ENCODE results near the gene RESP18. TPM values are rescaled to one million over a fixed set of nuclear protein-coding genes. Genes with fewer than 3 reads are reported as not detected.

RESP18 gene
- total RNA-seq, result not detected

DNA sequence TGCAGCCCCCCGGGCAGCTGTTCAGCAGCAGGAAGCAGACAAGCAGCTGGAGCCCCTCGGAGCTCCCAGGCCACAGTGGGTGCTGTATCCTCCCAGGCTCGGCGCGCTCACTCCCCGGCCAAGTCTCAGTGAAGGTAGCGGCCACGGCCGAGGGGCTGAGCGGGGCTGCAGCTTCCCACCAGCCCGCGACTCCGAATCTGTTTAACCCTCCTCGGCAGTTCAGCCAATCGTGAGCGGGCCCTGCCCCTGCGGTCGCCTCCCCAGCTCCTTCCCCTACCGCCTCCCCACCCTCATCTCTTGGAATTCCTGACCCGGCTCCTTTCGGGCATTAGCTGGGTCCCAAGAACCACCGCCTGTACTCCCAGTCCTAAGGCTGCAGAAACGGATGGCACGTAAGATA, at the start of gene RESP18:
Gene RESP18, minus strand, starts transcription at position 203 of the 400 bp plus-strand sequence.
- Mint-ChIP-seq H3K27me3 (peaks cover 43% of the 10 kb centered on the region), H3K4me1 (no peaks in the 10 kb centered on the region), H3K36me3 (ENCODE audit: low read depth) (no peaks in the 10 kb centered on the region), H3K9me3 (no peaks in the 10 kb centered on the region), H3K27ac (no peak within 1 kb of the TSS), H3K4me3 (no peak within 1 kb of the TSS)
- ChIA-PET POLR2A (no interaction called here), CTCF (no interaction called here)
- no peak for DNase-seq

DNA sequence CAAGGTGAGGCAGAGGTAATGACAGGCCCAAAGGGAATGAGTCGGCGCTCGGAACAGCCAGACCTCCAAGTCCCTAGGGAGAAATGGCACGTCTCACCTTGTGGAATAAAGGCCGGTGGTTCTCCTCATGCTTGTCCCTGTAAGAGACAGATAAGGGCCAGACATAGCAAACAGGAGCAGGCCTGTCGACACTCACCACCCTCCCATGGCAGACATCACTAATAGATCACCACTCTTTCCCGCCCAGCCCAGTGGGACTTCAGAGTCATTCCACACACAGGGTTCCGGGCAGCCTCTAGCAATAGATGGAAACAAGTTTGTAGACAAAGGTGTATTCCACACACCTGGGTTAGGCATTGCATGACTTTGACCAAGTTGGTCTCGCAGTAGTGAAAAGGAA, 48.9 kb upstream of the RESP18 start:
- CTCF ChIA-PET, result no interaction called here
- Mint-ChIP-seq H3K9me3 (no peaks in the 10 kb centered on the region), H3K36me3 (ENCODE audit: low read depth) (peaks cover 30% of the 10 kb centered on the region), H3K4me3 (no peak overlapping the region), H3K4me1 (peaks cover 4% of the 10 kb centered on the region), H3K27ac (no peak overlapping the region), H3K27me3 (no peaks in the 10 kb centered on the region)
- POLR2A ChIA-PET, result interaction anchor here (0.5 kb wide), 1 partner anchor 579 kb away, joined by 3 read pairs; no protein-coding TSS in a partner anchor
- no peak for DNase-seq

DNA sequence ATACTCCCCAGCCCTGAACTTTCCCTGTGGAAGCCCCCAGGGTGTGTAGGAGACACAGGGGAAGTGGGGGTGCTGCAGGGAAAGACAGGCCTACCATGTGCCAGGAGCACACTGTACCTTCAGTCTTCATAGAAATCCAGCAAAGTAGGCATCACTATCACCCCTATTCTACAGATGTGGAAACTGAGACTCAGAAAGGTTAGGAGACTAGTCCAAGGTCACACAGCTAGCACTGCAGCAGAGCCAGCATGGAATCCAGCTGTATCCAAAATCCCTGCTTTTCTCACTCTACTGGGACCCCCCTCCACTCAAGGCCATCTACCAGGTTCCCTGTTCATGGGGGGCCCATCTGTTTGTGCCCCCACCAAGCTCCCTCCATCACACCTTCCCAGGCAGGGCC, 48.4 kb upstream of the RESP18 start:
- Mint-ChIP-seq H3K27ac (no peak overlapping the region), H3K36me3 (ENCODE audit: low read depth) (peaks cover 29% of the 10 kb centered on the region)

DNA sequence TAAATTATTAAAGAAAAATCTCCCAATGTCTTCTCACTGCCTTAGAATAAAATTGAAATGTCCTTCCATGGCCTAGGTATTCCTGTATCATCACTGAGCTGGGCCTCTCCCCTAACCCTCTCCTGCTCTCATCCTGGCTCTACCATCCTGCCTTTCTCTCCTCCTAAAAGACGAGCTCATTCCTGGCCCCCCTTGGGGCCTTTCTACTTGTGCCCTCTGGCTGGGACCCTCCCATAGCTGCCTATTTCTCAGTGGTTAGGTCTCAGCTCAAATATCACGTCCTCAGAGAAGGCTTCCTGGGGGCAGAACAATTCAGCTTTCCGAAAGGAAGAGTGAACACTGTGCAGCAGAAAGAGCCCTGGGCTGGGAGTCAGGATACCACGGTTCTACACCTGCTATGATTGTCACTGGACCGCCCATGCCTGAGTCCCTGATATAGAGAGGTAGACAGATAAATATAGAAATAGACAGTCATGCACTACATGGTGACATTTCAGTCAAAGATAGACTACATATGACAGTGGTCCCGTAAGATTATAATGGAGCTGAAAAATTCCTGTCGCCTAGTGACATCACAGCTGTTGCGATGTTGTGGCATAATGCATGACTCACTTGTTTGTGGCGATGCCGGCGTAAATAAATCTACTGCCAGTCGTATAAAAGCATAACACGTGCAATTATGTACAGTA, 45.8 kb upstream of the RESP18 start:
- ChIA-PET CTCF (interaction anchor here (0.7 kb wide), 1 partner anchor 163 kb away, joined by 3 read pairs; no protein-coding TSS in a partner anchor), POLR2A (interaction anchor here (1.1 kb wide), 1 partner anchor 9 kb away, joined by 3 read pairs; the partner anchor contains the start of gene DNPEP)
- H3K27ac Mint-ChIP-seq, result no peak overlapping the region
- H3K4me1 Mint-ChIP-seq, result no peaks in the 10 kb centered on the region
- H3K27me3 Mint-ChIP-seq, result no peaks in the 10 kb centered on the region
- H3K4me3 Mint-ChIP-seq, result no peak overlapping the region
- no peaks in the 10 kb centered on the region for H3K9me3 Mint-ChIP-seq
- no peak for DNase-seq
- H3K36me3 Mint-ChIP-seq (ENCODE audit: low read depth), result peaks cover 25% of the 10 kb centered on the region

More for the DNA sequence above, 48.4 kb upstream of the RESP18 start:
- ChIA-PET POLR2A (no interaction called here), CTCF (no interaction called here)
- H3K4me3 Mint-ChIP-seq, result no peak overlapping the region
- H3K4me1 Mint-ChIP-seq, result no peaks in the 10 kb centered on the region
- no peaks in the 10 kb centered on the region for H3K9me3 Mint-ChIP-seq
- no peak for DNase-seq
- H3K27me3 Mint-ChIP-seq, result no peaks in the 10 kb centered on the region

DNA sequence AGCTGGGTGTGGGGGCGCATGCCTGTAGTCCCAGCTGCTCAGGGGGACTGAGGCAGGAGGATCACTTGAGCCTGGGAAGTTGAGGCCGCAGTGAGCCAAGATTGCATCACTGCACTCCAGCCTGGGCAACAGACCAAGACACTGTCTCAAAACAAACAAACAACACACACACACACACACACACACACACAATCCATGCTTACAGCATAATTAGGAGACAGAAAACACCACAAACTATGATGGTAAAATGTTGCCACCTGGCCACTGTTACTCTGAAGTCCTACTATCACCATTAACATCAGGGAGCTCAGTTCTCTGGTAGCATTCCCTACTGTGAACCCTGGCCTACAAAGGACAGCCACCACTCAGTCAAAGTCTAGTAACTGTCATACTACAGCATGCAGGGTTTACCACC, 36.9 kb upstream of the RESP18 start:
- no peaks in the 10 kb centered on the region for H3K4me1 Mint-ChIP-seq
- CTCF ChIA-PET, result no interaction called here
- H3K9me3 Mint-ChIP-seq, result no peaks in the 10 kb centered on the region
- peaks cover 6% of the 10 kb centered on the region for H3K36me3 Mint-ChIP-seq (ENCODE audit: low read depth)
- H3K27ac Mint-ChIP-seq, result no peak overlapping the region
- POLR2A ChIA-PET, result no interaction called here
- no peak overlapping the region for H3K4me3 Mint-ChIP-seq
- DNase-seq, result no peak
- no peaks in the 10 kb centered on the region for H3K27me3 Mint-ChIP-seq

DNA sequence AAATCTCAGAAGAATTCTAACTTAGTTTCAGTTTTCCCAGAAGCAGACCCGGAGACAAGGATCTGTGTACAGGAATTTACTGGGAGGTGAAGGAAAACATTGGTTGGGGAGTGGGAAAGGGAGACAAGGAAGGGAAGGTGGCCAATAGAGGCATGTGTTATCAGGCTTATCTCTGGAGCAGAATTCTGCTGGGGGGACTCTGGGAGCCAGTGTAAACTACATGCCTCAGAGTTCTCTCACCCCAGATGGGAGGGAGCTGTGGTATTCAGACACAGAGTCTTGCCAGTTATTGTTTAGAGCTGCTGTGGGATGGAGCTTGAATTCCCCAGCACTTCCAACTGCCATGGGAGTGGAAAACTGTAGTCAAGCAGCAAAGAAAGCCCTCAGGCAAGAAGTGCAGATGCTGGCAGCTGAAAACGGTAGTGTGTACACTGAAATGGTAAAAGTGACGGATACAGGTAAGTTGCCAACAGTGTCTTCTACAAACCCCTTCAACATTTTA, 36.2 kb upstream of the RESP18 start:
- ChIA-PET POLR2A (no interaction called here), CTCF (interaction anchor here (1.1 kb wide), 1 partner anchor 16 kb away, joined by 3 read pairs; no protein-coding TSS in a partner anchor)
- DNase-seq, result no peak
- no peak overlapping the region for H3K4me3 Mint-ChIP-seq
- no peaks in the 10 kb centered on the region for H3K27me3 Mint-ChIP-seq
- H3K36me3 Mint-ChIP-seq (ENCODE audit: low read depth), result peaks cover 3% of the 10 kb centered on the region
- no peaks in the 10 kb centered on the region for H3K9me3 Mint-ChIP-seq
- no peaks in the 10 kb centered on the region for H3K4me1 Mint-ChIP-seq
- H3K27ac Mint-ChIP-seq, result no peak overlapping the region

DNA sequence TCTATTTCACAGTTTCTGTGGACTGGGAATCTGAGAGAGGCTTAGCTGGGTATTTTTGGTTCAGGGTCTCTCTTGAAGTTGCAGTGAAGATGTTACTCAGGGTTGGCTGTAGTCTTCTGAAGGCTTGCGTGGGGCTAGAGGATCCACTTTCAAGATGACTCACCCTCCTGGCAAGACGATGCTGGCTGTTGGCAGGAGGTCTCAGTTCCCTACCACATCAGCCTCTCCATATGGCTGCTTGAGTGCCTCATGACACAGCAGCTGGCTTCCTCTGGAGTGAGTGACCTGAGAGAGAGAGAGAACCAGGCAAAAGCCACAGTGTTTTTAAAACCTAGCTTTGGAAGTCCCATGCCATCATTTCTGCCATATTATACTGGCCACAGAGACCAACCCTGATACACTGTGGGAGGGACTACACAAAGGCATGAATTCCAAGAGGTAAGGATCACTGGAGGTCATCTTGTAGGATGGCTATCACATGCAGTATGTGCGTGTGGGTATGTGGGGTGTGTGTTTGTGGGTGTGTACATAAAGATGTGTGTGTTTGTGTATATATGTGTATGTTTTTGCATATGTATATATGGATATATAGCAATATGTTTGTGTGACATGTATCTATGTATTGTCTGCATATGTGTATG, 30.1 kb upstream of the RESP18 start:
- CTCF ChIA-PET, result no interaction called here
- peaks cover 23% of the 10 kb centered on the region for H3K27me3 Mint-ChIP-seq
- H3K36me3 Mint-ChIP-seq (ENCODE audit: low read depth), result no peaks in the 10 kb centered on the region
- H3K27ac Mint-ChIP-seq, result no peak overlapping the region
- H3K4me1 Mint-ChIP-seq, result no peaks in the 10 kb centered on the region
- H3K4me3 Mint-ChIP-seq, result no peak overlapping the region
- no peaks in the 10 kb centered on the region for H3K9me3 Mint-ChIP-seq
- POLR2A ChIA-PET, result no interaction called here
- DNase-seq, result no peak

DNA sequence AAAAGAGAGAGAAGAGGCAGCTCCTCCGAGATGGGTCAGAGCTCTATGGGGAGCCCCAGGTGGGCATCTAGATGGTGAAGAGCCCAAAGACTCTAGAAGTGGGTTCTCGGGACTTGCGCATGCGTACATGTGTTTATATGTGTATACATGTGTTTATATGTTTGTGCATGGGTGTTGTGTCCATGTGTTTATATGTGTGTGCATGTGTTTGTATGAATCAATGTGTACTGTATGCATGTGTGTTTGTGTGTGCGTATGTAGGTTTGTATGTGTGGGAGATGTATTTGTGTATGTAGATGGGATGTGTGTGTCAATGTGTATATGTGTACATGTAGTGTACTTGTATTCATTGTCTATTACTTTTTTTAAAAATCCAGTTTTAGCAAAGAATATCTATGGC, 29.5 kb upstream of the RESP18 start:
- no peaks in the 10 kb centered on the region for H3K36me3 Mint-ChIP-seq (ENCODE audit: low read depth)
- CTCF ChIA-PET, result no interaction called here
- H3K27ac Mint-ChIP-seq, result no peak overlapping the region
- DNase-seq, result no peak
- POLR2A ChIA-PET, result no interaction called here
- no peaks in the 10 kb centered on the region for H3K9me3 Mint-ChIP-seq
- no peak overlapping the region for H3K4me3 Mint-ChIP-seq
- no peaks in the 10 kb centered on the region for H3K4me1 Mint-ChIP-seq
- peaks cover 26% of the 10 kb centered on the region for H3K27me3 Mint-ChIP-seq

DNA sequence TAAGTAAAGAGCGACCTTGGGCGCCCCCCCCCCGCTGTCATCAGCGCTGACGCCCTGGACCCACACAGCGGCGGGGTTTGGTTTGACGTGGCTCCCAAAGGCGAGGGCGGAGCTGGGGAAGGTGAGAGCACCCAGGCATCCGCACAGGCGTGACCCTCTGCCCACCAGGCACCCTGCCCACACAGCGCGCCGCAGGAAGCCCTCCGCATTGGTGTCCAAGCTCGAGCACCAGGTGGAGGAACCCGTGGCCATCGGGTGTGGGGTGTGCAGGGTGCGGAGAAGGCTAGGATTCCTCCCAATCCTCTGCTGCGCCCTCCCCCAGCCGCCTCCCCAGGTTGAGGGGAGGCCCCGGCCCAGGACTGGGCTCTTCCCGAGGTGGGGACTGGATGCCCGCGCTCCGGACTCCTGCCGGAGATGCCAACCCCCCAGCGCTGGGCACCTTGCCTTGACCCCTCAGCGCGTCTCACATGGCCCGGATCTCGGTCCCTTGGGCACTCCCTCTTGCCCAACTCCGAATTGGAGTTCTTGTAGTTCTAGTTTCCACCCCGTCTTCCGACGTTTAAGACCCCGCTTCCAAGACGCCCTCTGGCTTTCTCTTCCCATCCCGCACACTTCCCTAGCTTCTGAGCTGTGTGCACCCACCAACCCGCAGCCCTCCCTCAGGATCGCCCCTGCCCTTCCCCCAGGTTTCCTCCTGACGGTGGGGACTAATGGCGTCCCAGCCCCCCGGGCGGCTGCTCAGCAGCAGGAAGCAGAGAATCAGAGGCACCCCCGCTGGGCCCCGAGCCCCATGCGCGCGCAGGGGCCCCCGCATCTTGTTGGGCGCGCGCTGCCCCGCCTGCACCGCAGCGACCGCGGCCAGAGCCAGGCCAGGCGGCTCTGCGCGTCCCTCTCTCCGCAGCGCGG, 25.9 kb upstream of the RESP18 start:
- Mint-ChIP-seq H3K27ac (no peak overlapping the region), H3K27me3 (peaks cover 44% of the 10 kb centered on the region), H3K4me1 (no peaks in the 10 kb centered on the region), H3K9me3 (no peaks in the 10 kb centered on the region), H3K4me3 (no peak overlapping the region), H3K36me3 (ENCODE audit: low read depth) (no peaks in the 10 kb centered on the region)
- ChIA-PET CTCF (no interaction called here), POLR2A (no interaction called here)
- DNase-seq, result no peak

DNA sequence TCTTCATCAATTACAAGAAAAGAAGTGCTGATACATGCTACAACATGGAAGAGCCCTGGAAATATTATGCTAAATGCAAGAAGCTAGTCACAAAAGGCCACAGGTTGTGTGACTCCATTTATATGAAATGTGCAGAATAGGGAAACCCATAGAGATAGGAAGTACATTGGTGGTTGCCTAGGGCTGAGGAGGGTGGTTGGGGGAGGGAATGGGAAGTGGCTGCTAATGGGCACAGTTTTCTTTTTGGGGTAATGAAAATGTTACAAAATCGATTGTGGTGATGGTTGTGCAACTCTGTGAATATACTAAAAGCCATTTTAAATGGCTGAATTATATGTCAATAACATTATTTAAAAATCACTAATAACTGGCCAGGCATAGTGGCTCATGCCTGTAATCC, 24.3 kb upstream of the RESP18 start:
- Mint-ChIP-seq H3K9me3 (no peaks in the 10 kb centered on the region), H3K27me3 (peaks cover 44% of the 10 kb centered on the region), H3K36me3 (ENCODE audit: low read depth) (no peaks in the 10 kb centered on the region), H3K4me3 (no peak overlapping the region), H3K27ac (no peak overlapping the region), H3K4me1 (no peaks in the 10 kb centered on the region)
- ChIA-PET POLR2A (no interaction called here), CTCF (no interaction called here)
- no peak for DNase-seq

DNA sequence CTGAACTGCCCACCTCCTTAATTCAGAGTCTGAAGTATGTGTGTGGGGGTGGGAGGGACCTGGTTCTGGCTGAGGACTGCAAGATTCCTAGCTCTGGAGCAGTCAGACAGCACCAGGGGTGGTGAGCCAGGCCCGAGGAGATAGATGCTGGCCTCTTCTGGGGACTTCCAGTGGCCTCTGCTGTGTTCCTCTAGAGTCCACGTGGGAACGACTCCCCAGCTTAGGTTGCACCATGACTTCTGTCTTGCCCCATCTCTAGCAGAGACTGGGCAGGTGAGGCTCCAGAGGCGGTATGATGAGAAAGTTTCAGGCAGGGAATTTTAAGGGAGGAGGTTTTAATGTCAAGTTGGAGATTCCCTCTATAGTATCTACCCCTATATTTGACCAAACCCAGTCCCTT, 22.0 kb upstream of the RESP18 start:
- ChIA-PET CTCF (no interaction called here), POLR2A (no interaction called here)
- Mint-ChIP-seq H3K27me3 (peaks cover 46% of the 10 kb centered on the region), H3K36me3 (ENCODE audit: low read depth) (no peaks in the 10 kb centered on the region), H3K4me1 (no peaks in the 10 kb centered on the region), H3K9me3 (no peaks in the 10 kb centered on the region), H3K4me3 (no peak overlapping the region), H3K27ac (no peak overlapping the region)
- no peak for DNase-seq

DNA sequence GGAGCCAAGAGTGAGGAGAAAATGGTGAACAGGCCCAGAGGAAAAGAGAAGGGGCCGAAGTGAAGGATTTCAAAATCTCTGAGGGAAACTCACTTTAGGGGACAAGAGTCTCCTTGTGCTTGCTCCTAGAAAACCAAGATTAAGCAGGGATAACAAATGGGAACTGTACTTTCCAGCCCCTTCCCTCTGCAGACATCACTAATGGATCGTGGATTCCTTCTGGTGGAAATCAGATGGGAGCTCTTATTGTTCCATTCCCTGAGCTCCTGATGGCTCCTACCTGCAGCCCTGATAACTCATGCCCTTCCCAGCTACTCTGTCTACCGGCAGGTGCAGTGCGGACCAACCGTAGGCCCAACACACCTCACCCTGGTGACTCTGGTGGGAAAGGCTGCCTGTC, 20.6 kb upstream of the RESP18 start:
- Mint-ChIP-seq H3K4me1 (no peaks in the 10 kb centered on the region), H3K9me3 (no peaks in the 10 kb centered on the region), H3K27me3 (peaks cover 43% of the 10 kb centered on the region), H3K27ac (no peak overlapping the region), H3K4me3 (no peak overlapping the region), H3K36me3 (ENCODE audit: low read depth) (no peaks in the 10 kb centered on the region)
- CTCF ChIA-PET, result no interaction called here
- POLR2A ChIA-PET, result no interaction called here
- no peak for DNase-seq

DNA sequence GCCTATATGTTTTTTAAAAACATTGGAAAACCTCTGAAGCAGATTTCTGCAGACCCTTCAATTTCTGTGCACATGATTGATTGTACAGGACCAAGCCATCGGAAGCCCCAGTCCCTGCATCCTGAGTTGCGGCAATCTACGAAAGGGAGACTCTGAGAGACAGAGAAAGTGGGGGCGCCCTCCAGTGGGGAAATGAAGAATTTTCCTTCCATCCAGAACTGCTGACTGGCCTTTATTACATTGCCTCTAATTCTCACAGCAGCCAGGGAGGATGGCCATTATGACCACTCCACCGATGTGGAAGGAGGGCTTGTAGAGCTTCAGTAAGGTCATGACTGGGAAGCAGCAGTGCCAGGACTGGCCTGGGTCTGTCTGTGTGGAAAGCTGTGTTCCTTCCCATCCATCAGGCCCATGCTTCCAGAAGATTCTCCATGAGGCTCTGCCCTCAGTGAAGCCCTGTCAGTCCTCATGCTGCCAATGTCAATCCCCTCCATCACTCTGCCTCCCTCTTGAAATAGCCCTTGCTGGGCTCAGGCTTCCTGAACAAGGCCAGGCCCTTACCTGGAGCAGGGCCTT, 20.0 kb upstream of the RESP18 start:
- Mint-ChIP-seq H3K36me3 (ENCODE audit: low read depth) (no peaks in the 10 kb centered on the region), H3K9me3 (no peaks in the 10 kb centered on the region), H3K4me1 (no peaks in the 10 kb centered on the region), H3K27ac (no peak overlapping the region), H3K4me3 (no peak overlapping the region), H3K27me3 (peaks cover 40% of the 10 kb centered on the region)
- ChIA-PET CTCF (interaction anchor here (0.8 to 1.7 kb wide), 2 partner anchors 16 to 58 kb away, joined by 3 to 5 read pairs; no protein-coding TSS in a partner anchor), POLR2A (interaction anchor here (0.9 kb wide), 1 partner anchor 176 kb away, joined by 3 read pairs; the partner anchor contains the start of gene CNPPD1)
- DNase-seq, result peak; percentile 72

Measured in activated CD4-positive, alpha-beta memory T cell treated with anti-CD3 and anti-CD28 coated beads, Interleukin-2, amount 10 ng/mL, durations not matched to agents 7 days and 5 days (primary cell).